Fibroblast of lung (primary cell): Measurements from ENCODE around the gene PIP4K2A. TPM values are rescaled to one million over a fixed set of nuclear protein-coding genes. Genes with fewer than 3 reads are reported as not detected.

Experiments used
- DNase-seq, 2 donors: peaks; one replicate each; pipeline versions ENCODE4 v3.0.0 to v3.0.0-alpha.2; 2010; ENCODE audit warnings: low read depth in 2 of 2
- H2AFZ ChIP-seq: 2 replicates; pipeline ENCODE4 v1.5.1; 2012; ENCODE audit warnings: low read length, control low read depth, inconsistent platforms
- H3K27ac ChIP-seq: 2 replicates; pipeline ENCODE4 v1.5.1; 2011; ENCODE audit warnings: low read length, control low read depth; ENCODE audit not compliant: insufficient read depth
- H3K27me3 ChIP-seq: 2 replicates; pipeline ENCODE4 v1.5.1; 2011; ENCODE audit warnings: mild to moderate bottlenecking, low read length; ENCODE audit not compliant: control insufficient read depth, insufficient read depth
- H3K36me3 ChIP-seq: 2 replicates; pipeline ENCODE4 v1.5.1; 2011; ENCODE audit warnings: low read length; ENCODE audit not compliant: control insufficient read depth, insufficient read depth
- H3K4me1 ChIP-seq: 2 replicates; pipeline ENCODE4 v1.5.1; 2011; ENCODE audit warnings: low read length; ENCODE audit not compliant: control insufficient read depth, insufficient read depth; ENCODE audit errors: extremely low read depth
- H3K4me2 ChIP-seq: 2 replicates; pipeline ENCODE4 v1.5.1; 2011; ENCODE audit warnings: low read length, control low read depth; ENCODE audit not compliant: insufficient read depth; ENCODE audit errors: extremely low read depth
- H3K4me3 ChIP-seq, 4 experiments: fragments of 200-600 bp in 1 of 4; sonication (generic) in 1 of 4; replicated peaks in 1 of 4; 2 replicates each; pipeline ENCODE4 v1.5.1; 2011 to 2016; ENCODE audit warnings: low read length in 4 of 4, low read depth in 3 of 4, mild to moderate bottlenecking in 3 of 4, control low read depth in 2 of 4, inconsistent platforms in 1 of 4, mixed read lengths in 1 of 4; ENCODE audit not compliant: insufficient read depth in 1 of 4; ENCODE audit errors: control extremely low read depth in 1 of 4
- H3K79me2 ChIP-seq: 2 replicates; pipeline ENCODE4 v1.5.1; 2012; ENCODE audit warnings: mild to moderate bottlenecking, low read length, inconsistent platforms; ENCODE audit not compliant: control insufficient read depth, insufficient read depth
- H3K9ac ChIP-seq: 2 replicates; pipeline ENCODE4 v1.5.1; 2011; ENCODE audit warnings: mild to moderate bottlenecking, low read length, control low read depth; ENCODE audit not compliant: insufficient read depth
- H3K9me3 ChIP-seq: 2 replicates; pipeline ENCODE4 v1.5.1; 2012; ENCODE audit warnings: low read depth, low read length; ENCODE audit not compliant: control insufficient read depth, insufficient read depth
- H4K20me1 ChIP-seq: 2 replicates; pipeline ENCODE4 v1.5.1; 2011; ENCODE audit warnings: low read length; ENCODE audit not compliant: control insufficient read depth, insufficient read depth; ENCODE audit errors: extremely low read depth
- CTCF ChIP-seq, 2 donors: IDR thresholded peaks in 1 of 2; conservative IDR thresholded peaks in 1 of 2; 1 replicate in 1 of 2; 2 replicates in 1 of 2; pipeline ENCODE4 v1.5.1; 2011 to 2012; ENCODE audit warnings: low read length in 2 of 2, control low read depth in 1 of 2, inconsistent platforms in 1 of 2, low read depth in 1 of 2, mild to moderate bottlenecking in 1 of 2
- EZH2 ChIP-seq: IDR thresholded peaks from 2 replicates; pipeline ENCODE4 v1.5.1; 2012; ENCODE audit warnings: low read length, control low read depth, mild to moderate bottlenecking; ENCODE audit errors: missing control alignments
- polyA plus RNA-seq, 2 donors: library from polyadenylated mRNA; depleted of rRNA in 1 of 2; stranded (reverse) in 1 of 2; unstranded in 1 of 2; fragments of >200 nt; gene quantifications; 2 replicates each; pipeline ENCODE4 v1.2.1, GENCODE V29; 2011 to 2012; ENCODE audit warnings: missing spikeins in 1 of 2
- total RNA-seq: library from RNA; depleted of rRNA; stranded (reverse); fragments of >200 nt; gene quantifications from 2 replicates; pipeline ENCODE4 v1.2.1, GENCODE V29; 2014

Gene PIP4K2A
- total and polyA plus RNA-seq, 2 donors (not counting 1 experiment from before 2014, with no cell fraction given) = 28.5 to 40.0 TPM

- TF ChIP-seq CTCF (conservative IDR thresholded peaks at IDR 0.05 in 1 of 2, IDR thresholded peaks at IDR 0.05 in 1 of 2; ENCODE audit: low read depth in 1 of 2, low read length in 2 of 2) = no peak
- TF ChIP-seq EZH2 = no peak
- DNase-seq = no peak
- no peaks in the 10 kb centered on the region for H4K20me1 ChIP-seq
- no peaks in the 10 kb centered on the region for H3K36me3 ChIP-seq
- no peaks in the 10 kb centered on the region for H3K27me3 ChIP-seq
- H3K4me1 ChIP-seq = peaks cover 9% of the 10 kb centered on the region
- no peak overlapping the region for H3K9ac ChIP-seq
- no peak overlapping the region for H3K4me2 ChIP-seq
- no peak overlapping the region for H3K27ac ChIP-seq
- H3K79me2 ChIP-seq = peaks cover 32% of the 10 kb centered on the region
- no peak overlapping the region for H2AFZ ChIP-seq
- no peak overlapping the region for H3K4me3 ChIP-seq
- H3K9me3 ChIP-seq = no peaks in the 10 kb centered on the region
These were observed 28.5 kb downstream of the PIP4K2A start for GRCh38 chr10:22685926-22686325.

GRCh38 chr10:22684699-22685098, 29.7 kb downstream of the PIP4K2A start:
- Histone ChIP-seq H3K4me3 (no peak overlapping the region), H2AFZ (no peak overlapping the region), H4K20me1 (no peaks in the 10 kb centered on the region), H3K27me3 (no peaks in the 10 kb centered on the region), H3K36me3 (no peaks in the 10 kb centered on the region), H3K4me2 (no peak overlapping the region), H3K4me1 (peaks cover 9% of the 10 kb centered on the region), H3K9ac (no peak overlapping the region), H3K9me3 (no peaks in the 10 kb centered on the region), H3K27ac (no peak overlapping the region), H3K79me2 (peaks cover 38% of the 10 kb centered on the region)
- peak in 1 of 2 donors; percentile 9 for DNase-seq
- TF ChIP-seq EZH2 (no peak), CTCF (conservative IDR thresholded peaks at IDR 0.05 in 1 of 2, IDR thresholded peaks at IDR 0.05 in 1 of 2; ENCODE audit: low read depth in 1 of 2, low read length in 2 of 2) (no peak)

- Histone ChIP-seq H3K4me2 (peak overlapping the region; percentile 46), H3K9ac (no peak overlapping the region)
These were observed 31.3 kb downstream of the PIP4K2A start for GRCh38 chr10:22683140-22683389.

More at GRCh38 chr10:22683140-22683389, 31.3 kb downstream of the PIP4K2A start:
- no peaks in the 10 kb centered on the region for H4K20me1 ChIP-seq
- no peak overlapping the region for H2AFZ ChIP-seq
- H3K79me2 ChIP-seq = peaks cover 35% of the 10 kb centered on the region
- no peaks in the 10 kb centered on the region for H3K9me3 ChIP-seq
- peak; percentile 8 to 78 for DNase-seq
- H3K27ac ChIP-seq = no peak overlapping the region
- TF ChIP-seq EZH2 (no peak), CTCF (conservative IDR thresholded peaks at IDR 0.05 in 1 of 2, IDR thresholded peaks at IDR 0.05 in 1 of 2; ENCODE audit: low read depth in 1 of 2, low read length in 2 of 2) (no peak)
- H3K4me1 ChIP-seq = peaks cover 9% of the 10 kb centered on the region
- no peak overlapping the region for H3K4me3 ChIP-seq
- no peaks in the 10 kb centered on the region for H3K36me3 ChIP-seq
- H3K27me3 ChIP-seq = no peaks in the 10 kb centered on the region
